ENCODE results near the gene MYBPC3. TPM values are rescaled to one million over a fixed set of nuclear protein-coding genes. Genes with fewer than 3 reads are reported as not detected.

Gene MYBPC3
- total RNA-seq, 1 experiment from 2014 or later: not detected

Other genes with a start within 250 kb of the MYBPC3 start
- gene ARFGAP2, start 175.8 kb downstream of the MYBPC3 start, total RNA-seq (2014; rRNA removed; shearing (Covaris generic)): 119 and 130 TPM in 2 replicates
- 13.3 and 15.8 TPM in 2 replicates for gene PACSIN3, start 166.3 kb downstream of the MYBPC3 start, total RNA-seq (2014; rRNA removed; shearing (Covaris generic))
- 21.2 and 23.2 TPM in 2 replicates for gene DDB2, start 137.7 kb downstream of the MYBPC3 start, total RNA-seq (2014; rRNA removed; shearing (Covaris generic))
- gene ACP2, start 103.9 kb downstream of the MYBPC3 start, total RNA-seq (2014; rRNA removed; shearing (Covaris generic)): 74.4 and 98.8 TPM in 2 replicates
- gene NR1H3, start 94.7 kb downstream of the MYBPC3 start, total RNA-seq (2014; rRNA removed; shearing (Covaris generic)): 7.7 and 13.1 TPM in 2 replicates
- 13.3 and 25.1 TPM in 2 replicates for gene MADD, start 82.6 kb downstream of the MYBPC3 start, total RNA-seq (2014; rRNA removed; shearing (Covaris generic))
- gene SPI1, start 25.8 kb upstream of the MYBPC3 start, total RNA-seq (2014; rRNA removed; shearing (Covaris generic)): not detected in 2 replicates
- gene SLC39A13, start 55.9 kb upstream of the MYBPC3 start, total RNA-seq (2014; rRNA removed; shearing (Covaris generic)): 23.2 and 43.9 TPM in 2 replicates
- 283 and 294 TPM in 2 replicates for gene PSMC3, start 73.7 kb upstream of the MYBPC3 start, total RNA-seq (2014; rRNA removed; shearing (Covaris generic))
- not detected in 2 replicates for gene RAPSN, start 96.4 kb upstream of the MYBPC3 start, total RNA-seq (2014; rRNA removed; shearing (Covaris generic))
- 50.0 and 73.1 TPM in 2 replicates for gene CELF1, start 200.4 kb upstream of the MYBPC3 start, total RNA-seq (2014; rRNA removed; shearing (Covaris generic))
- gene PTPMT1, start 212.9 kb upstream of the MYBPC3 start, total RNA-seq (2014; rRNA removed; shearing (Covaris generic)): 183 and 234 TPM in 2 replicates
- gene KBTBD4, start 226.3 kb upstream of the MYBPC3 start, total RNA-seq (2014; rRNA removed; shearing (Covaris generic)): 26.0 and 35.4 TPM in 2 replicates
- gene NDUFS3, start 226.4 kb upstream of the MYBPC3 start, total RNA-seq (2014; rRNA removed; shearing (Covaris generic)): 85.7 and 108 TPM in 2 replicates
- gene FAM180B, start 234.0 kb upstream of the MYBPC3 start, total RNA-seq (2014; rRNA removed; shearing (Covaris generic)): not detected in 2 replicates
- gene C1QTNF4, start 241.7 kb upstream of the MYBPC3 start, total RNA-seq (2014; rRNA removed; shearing (Covaris generic)): 0.10 TPM in 1 of 2 replicates, not detected in the other

All from M059J (cell line).